ENCODE measurements around the gene CHST14.

The CHST14 gene

DNA sequence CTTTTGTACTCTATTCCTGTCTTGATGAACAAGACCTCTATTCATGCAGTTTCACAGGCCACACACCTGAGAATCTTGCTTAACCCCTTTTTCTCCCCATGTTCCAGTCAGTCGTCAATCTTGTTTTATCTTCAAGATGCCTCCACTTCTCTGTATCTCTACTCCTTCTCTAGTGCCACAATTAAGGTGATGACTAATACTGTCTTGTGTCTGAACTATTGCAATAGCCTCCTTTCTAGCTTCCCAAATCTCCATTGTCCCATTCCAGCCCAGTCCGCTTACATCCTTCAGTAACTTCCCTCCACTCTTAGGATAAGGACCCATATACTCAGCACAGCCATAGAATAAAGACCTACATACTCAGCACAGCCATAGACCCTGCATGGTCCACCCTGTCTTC is 24.7 kb downstream of the CHST14 start:
- no peak for DNase-seq

DNA sequence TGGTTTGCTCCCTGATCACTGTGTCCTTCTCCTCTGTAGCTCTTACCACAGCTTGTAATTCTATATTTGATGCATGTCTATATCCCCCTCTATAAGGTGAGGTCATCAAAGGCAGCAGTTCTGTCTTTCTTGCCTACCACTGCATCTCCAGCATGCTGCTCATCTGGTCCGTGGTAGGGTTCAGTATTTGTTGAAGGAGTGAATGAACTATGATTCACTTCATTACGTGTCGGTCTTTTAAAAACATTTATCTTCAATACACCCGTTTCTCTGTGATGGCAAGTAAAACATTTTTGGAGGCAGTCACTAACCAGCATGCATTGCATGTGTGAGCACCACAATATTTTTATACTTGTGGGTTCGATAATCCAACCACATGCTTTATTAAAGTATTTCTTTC is 27.6 kb downstream of the CHST14 start:
- peak; percentile 47 for DNase-seq

DNA sequence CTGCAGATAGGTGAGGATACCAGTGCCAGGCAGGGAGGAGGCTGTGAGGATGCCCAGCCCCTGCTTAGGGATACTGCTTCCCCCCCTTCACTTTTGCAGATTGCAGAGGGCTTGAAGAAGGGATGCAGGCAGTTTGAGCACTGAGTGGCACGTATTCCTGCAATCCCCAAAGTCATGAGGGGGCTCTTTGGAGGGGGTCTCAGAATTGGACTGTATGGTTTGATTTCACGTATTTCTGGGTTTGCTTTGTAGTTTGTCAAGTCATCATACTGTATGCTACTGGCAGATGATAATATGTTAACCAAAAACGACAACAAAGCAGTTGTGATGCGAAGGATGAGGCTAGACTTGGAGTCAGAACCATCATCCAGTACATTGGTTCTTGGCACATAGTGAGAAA is 28.1 kb downstream of the CHST14 start:
- DNase-seq = no peak

DNA sequence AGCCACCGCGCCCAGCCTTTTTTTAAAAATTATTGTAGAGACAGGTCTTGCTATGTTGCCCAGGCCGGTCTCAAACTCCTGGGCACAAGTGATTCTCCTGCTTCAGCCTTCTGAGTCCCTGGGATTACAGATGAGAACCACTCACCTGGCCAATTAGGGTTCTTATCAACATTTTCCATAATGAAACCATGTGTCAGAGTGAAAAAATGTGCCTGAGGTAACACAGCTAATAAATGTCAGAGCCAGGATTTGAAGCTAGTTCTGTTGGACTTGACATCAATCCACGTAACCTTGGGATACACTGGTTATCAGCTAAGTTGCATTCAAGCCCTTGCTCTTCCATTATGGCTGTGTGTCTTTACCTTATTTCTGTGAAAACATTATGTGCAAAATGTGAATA is 29.1 kb downstream of the CHST14 start:
- DNase-seq = no peak

DNA sequence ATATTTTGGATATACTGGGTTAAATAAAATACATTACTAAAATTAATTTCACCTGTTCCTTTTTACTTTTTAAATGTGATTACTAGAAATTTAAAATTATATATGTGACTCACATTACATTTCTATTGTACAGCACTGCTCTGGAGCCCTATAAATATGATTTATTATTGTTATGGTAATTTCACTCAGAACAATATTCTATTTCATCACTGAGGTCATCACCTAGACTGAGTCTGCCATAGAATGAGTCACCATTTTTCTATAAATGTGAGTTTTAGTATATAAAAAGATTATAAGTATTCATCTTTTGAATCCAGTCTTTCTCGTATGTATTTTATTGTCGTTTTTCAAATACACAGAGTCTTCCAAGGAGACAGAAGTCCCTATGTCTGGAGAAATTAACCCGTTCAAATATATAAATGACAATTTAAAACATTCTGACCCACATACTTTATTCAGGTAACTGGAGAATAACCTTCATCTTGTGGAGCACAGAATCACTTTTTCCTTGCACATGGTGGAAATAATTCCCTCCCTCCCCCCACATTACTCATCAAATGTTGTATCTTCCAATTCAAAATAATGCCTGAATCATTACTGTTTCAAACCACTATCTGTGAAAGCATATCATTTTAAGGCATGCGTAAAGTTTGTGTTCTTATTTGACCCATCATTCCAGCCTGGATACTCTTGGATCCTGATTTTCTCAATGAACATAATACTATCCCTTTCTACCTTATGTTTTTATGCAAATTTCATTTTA is 30.0 kb downstream of the CHST14 start:
- DNase-seq = no peak

DNA sequence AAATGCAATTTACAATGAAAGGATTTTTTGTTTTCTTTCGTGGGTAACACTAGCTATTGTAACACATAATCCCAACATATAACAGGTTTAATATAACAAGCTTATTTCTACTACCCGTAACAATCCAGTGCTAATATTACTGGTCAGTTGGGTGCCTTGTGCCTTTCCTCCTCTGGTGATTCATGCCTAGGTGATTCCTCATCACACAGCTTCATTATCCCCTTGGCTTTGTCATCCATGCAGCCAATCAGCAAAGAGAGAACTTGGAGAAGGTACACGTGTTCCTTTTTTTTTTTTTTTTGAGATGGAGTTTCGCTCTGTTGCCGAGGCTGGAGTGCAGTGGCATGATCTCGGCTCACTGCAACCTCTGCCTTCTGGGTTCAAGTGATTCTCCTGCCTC is 30.7 kb downstream of the CHST14 start:
- DNase-seq = no peak

DNA sequence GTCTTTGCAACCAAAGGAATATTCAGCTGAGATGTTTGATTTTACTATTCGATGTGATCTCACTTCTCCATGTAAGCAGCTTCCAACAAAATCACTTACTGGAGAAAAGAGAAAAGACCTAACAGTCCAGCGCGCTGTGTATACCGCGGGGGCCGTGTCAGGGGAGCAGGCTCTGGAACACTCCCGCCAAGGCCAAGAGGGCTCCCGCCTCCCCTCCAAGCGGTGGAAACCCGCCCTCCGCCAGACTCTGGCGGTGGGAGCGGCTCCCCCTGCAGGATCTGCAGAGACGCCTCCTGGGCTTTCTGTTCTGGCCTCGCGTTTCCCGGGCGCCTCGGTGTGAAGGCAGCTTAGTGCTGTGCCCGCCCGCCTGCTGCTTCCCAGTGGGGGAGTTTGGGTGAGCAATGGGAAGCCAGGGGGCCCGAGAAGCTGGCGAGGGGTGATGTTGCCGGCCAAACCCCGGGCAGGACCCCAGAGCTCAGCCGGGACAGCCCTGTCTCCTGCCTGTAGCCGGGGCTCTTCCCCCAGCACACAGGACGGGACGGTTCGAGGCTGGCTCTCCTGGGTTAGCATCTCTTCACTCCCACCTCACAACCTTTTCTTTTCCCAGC is 36.3 kb downstream of the CHST14 start:
- DNase-seq = no peak

DNA sequence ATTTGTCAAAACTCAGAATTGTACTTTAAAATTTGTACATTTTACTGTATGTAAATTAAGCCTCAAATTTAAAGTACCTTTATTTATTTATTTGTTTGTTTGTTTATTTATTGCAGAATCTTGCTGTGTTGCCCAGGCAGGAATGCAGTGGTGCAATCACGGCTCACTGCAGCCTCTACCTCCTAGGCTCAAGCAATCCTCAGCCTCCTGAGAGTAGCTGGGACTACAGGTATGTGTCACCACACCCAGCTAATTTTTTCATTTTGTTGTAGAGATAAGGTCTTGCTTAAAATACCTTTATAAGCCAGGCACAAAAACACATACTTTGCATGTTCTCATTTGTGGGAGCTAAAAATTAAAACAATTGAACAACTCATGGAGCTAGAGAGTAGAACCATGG is 37.4 kb downstream of the CHST14 start:
- no peak for DNase-seq

DNA sequence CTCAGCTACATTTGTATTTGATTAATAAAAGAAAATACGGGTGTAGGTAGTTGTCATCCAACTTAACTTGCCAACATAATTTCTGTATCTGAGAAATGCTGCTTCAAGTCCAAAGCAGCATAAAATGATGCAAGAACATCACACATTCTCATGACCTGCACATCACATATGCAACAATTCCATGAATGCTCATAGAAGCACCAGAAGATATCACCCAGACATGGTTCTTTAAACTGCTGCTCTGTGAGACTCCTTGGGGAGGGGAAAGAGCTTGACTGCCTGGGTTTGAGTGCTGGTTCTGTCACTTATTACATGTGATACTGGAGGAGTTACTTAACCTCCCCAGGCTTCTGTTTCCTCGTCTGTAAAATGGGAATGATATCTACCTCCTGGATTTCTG is 39.4 kb downstream of the CHST14 start:
- no peak for DNase-seq

DNA sequence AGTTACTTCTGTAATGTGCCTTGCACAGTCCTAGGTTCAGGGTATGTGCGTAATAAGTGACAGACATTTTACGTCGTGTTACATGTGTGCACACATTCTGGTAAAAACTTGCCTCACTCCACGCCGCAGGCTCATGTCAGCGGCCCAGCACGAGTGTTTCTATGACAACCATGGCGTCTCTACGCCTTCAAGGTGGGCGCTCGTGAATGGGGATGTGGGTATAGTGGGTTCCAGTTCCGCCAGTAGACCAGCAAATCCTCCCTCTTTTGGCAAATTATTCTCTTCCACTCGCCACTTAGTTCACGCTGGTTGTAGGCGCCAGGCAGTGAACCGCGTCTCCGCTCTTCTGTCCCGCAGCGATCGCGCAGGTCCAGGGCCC is 40.3 kb downstream of the CHST14 start:
- DNase-seq = no peak

DNA sequence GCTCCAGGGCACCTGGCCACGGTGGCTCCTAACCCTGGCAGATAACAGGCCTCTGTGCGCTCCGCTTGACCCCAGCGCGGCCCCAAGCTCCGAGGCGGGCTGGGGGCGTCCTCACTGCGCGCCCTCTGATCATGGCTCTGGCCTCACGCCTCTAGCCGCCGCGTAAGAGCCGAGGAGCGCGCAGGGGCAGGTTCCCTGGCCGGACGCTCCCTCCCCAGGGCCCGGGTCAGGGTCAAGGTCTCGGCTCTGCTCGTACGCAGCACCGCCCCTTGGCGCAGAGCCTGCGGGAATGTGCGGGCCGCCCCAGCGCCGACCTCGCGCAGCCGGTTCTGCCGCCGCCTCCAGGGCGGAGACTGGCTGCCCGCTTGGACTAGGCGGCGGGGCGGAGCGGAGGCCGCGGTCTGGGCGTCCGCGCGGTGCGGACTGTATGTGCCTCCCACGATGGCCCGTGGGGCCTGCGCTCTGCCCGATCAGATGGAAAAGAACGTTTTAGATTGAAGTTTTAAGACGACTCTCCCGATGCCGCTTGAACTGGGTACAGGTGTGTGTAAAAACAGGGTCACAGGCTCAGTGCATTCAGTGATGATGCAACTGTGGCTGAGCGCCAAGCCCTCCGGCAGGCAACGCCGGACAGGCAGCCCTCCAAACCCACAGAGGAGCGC is 40.8 kb downstream of the CHST14 start:
- no peak for DNase-seq

DNA sequence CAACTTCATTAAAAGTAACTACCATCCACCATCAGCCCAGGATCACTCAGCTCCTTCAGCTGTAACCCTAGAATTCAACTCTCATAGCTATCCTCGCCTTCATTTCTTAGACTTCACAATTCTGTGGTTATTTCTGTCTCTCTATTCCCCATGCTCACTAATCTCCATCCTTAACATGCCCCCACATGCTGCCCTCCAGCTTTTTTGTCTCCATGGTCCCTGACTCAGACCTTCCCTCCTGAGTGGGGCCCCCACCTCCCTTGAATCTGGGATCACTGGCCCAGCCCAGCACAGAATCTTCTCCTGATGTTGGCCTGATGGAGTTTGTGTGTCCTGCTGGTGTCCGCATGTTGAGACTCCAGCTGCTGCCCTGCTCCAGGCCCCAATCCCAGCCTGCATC is 41.7 kb downstream of the CHST14 start:
- no peak for DNase-seq

DNA sequence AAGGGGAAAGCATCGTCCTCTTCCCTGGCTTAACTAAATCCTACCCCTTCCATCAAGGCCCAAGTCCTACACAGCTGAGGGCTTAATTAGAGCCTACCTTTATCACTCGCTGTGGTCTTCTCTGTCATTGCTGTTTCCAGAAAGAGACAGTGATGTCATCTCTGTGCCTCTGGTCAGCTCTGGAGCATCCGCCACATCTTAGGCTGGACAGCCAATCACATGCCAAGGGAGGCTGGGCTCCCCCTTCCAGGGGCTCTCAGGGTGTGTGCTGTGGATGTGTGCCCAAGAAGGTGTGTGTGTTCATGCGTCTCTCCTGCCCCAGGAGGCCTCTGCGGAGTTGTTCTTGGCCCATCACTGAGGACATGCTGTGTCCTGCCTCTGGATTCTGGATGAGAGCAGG is 42.8 kb downstream of the CHST14 start:
- no peak for DNase-seq

DNA sequence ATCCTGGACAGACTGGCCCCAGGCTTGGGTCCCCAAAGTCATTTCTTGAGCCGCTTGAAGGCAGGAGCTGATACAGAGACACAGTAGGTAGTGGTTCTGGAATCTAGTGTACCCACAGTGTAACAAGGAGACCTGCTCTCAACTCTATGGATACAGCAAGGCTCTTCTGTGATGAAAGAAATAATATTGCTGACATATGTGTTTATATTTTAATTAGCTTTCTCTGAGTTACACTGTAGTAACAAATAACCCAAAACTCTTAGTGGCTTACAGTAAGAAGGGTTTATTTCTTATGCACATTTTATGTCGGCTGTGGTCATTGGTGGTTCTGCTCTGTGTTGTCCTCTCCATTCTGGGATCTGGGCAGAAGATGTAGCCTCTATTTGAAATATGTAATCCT is 45.5 kb downstream of the CHST14 start:
- no peak for DNase-seq
